Large intestine (tissue), 3 donors: ENCODE measurements around the gene MED12L. TPM values are rescaled to one million over a fixed set of nuclear protein-coding genes. Genes with fewer than 3 reads are reported as not detected.

Experiments used
- DNase-seq, 2 donors: peaks; one replicate each; pipeline versions ENCODE4 v3.0.0 to v3.0.0-alpha.2; 2013
- H3K27ac ChIP-seq: one replicate; pipeline ENCODE4 v1.5.1; 2013; ENCODE audit warnings: low read length
- H3K27me3 ChIP-seq: 2 replicates; pipeline ENCODE4 v1.6.1; 2013; ENCODE audit warnings: low read length; ENCODE audit not compliant: control insufficient read depth, insufficient read depth
- H3K36me3 ChIP-seq: 2 replicates; pipeline ENCODE4 v1.6.1; 2013; ENCODE audit warnings: low read length; ENCODE audit not compliant: control insufficient read depth, insufficient read depth
- H3K4me1 ChIP-seq: one replicate; pipeline ENCODE4 v1.6.1; 2013; ENCODE audit warnings: low read length; ENCODE audit not compliant: control insufficient read depth, insufficient read depth
- H3K4me3 ChIP-seq: one replicate; pipeline ENCODE4 v1.5.1; 2013; ENCODE audit warnings: low read length
- H3K9me3 ChIP-seq: one replicate; pipeline ENCODE4 v1.6.1; 2013; ENCODE audit warnings: mild to moderate bottlenecking, low read depth, low read length, moderate library complexity; ENCODE audit not compliant: control insufficient read depth
- WGBS: methylation state at CpG from one replicate; pipeline ENCODE4 v1.1.5; 2013; ENCODE audit warnings: low lambda C conversion rate; ENCODE audit not compliant: insufficient coverage; 5-methylcytosine and 5-hydroxymethylcytosine counted together
- polyA plus RNA-seq: library from polyadenylated mRNA; unstranded; fragments of 120-200 nt; gene quantifications from one replicate; pipeline ENCODE4 v1.2.1, GENCODE V29; 2013

MED12L gene
- polyA plus RNA-seq, 1 donor: 5.4 TPM

GRCh38 chr3:151285940-151286339 lies 200.5 kb downstream of the MED12L start:
- H3K4me1 ChIP-seq: no peaks in the 10 kb centered on the region
- no peaks in the 10 kb centered on the region for H3K9me3 ChIP-seq
- H3K36me3 ChIP-seq: no peaks in the 10 kb centered on the region
- no peak for DNase-seq
- H3K27me3 ChIP-seq: no peaks in the 10 kb centered on the region
- no CpG with 5 or more reads among the region's 1 CpG for WGBS
- no peak overlapping the region for H3K4me3 ChIP-seq
- H3K27ac ChIP-seq: no peak overlapping the region

- Histone ChIP-seq H3K4me3 (no peak overlapping the region), H3K27me3 (no peaks in the 10 kb centered on the region), H3K27ac (no peak overlapping the region), H3K4me1 (no peaks in the 10 kb centered on the region), H3K36me3 (no peaks in the 10 kb centered on the region), H3K9me3 (no peaks in the 10 kb centered on the region)
- 15% methylated on average over 3 of the region's 3 CpGs for WGBS
- no peak for DNase-seq
Measured at GRCh38 chr3:151289445-151289844, 204.0 kb downstream of the MED12L start.

DNA sequence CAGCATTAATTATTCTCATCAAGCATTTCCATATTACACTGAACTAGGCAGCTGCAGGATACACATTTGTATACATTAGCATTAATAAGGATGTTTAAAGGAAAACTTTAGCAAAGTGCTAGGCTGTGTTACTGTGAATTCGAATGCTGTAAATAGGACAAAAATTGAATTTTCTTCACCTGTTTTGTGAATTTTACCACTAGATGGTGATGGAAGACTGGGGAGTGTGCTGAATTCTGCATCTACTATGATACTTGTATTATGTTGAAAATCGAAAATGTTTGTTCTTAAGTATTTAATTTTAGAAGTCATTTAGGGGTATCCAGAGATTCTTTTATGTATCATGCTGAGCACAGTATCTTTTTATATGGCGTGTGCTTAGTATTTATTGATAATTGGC lies 205.2 kb downstream of the MED12L start:
- WGBS: 100% methylated on average over 2 of the region's 3 CpGs
- no peaks in the 10 kb centered on the region for H3K36me3 ChIP-seq
- no peak for DNase-seq
- H3K4me3 ChIP-seq: no peak overlapping the region
- no peaks in the 10 kb centered on the region for H3K4me1 ChIP-seq
- no peaks in the 10 kb centered on the region for H3K9me3 ChIP-seq
- no peaks in the 10 kb centered on the region for H3K27me3 ChIP-seq
- H3K27ac ChIP-seq: no peak overlapping the region

DNA sequence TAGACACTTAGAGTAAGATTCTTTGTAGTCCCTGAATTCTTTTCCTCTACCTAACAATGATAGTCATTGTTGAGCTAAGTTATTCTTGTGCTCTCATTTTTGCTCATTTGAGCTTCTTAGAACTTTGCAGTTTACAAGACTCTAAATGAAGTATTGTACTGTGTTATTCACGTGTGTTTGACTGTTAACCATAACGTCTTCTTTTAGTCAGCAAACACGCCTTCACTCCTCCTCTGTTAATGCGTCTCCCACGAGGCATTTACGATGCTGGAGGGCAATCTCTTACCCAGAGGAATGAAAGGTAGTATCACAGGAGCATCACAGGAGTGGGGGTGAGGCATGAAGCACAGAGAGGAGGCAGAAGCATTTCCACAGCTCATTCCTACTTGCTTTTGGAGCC lies 207.7 kb downstream of the MED12L start:
- H3K27ac ChIP-seq: no peak overlapping the region
- H3K4me3 ChIP-seq: no peak overlapping the region
- H3K9me3 ChIP-seq: no peaks in the 10 kb centered on the region
- DNase-seq: no peak
- no peaks in the 10 kb centered on the region for H3K36me3 ChIP-seq
- H3K27me3 ChIP-seq: no peaks in the 10 kb centered on the region
- H3K4me1 ChIP-seq: no peaks in the 10 kb centered on the region
- WGBS: no CpG with 5 or more reads among the region's 6 CpGs

GRCh38 chr3:151296226-151296625 lies 210.8 kb downstream of the MED12L start:
- H3K4me1 ChIP-seq: no peaks in the 10 kb centered on the region
- no peaks in the 10 kb centered on the region for H3K36me3 ChIP-seq
- no peak overlapping the region for H3K4me3 ChIP-seq
- no peaks in the 10 kb centered on the region for H3K27me3 ChIP-seq
- H3K27ac ChIP-seq: no peak overlapping the region
- H3K9me3 ChIP-seq: no peaks in the 10 kb centered on the region
- no CpG with 5 or more reads among the region's 3 CpGs for WGBS
- DNase-seq: no peak

DNA sequence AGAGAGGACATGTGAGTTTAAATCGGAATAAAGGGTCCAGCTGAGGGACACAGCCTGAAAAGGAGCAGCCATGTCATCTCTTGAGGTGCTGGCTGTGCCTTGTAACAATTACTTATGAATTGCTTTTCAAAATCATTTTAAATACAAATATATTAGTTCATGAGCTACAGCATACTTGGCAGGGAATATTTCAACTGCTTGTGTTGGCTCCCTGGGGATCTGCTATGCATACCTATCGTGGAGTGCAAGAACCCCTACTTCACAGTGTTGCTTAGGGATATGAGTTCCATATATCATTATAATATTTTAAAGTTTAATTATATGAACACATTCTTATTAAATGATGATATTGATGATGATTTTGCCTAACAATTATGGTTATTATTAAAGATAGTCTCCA lies 212.0 kb downstream of the MED12L start:
- WGBS: 43% methylated on average over 1 of the region's 2 CpGs
- no peak for DNase-seq
- no peak overlapping the region for H3K4me3 ChIP-seq
- H3K27ac ChIP-seq: no peak overlapping the region
- H3K36me3 ChIP-seq: no peaks in the 10 kb centered on the region
- no peaks in the 10 kb centered on the region for H3K27me3 ChIP-seq
- H3K9me3 ChIP-seq: no peaks in the 10 kb centered on the region
- no peaks in the 10 kb centered on the region for H3K4me1 ChIP-seq

DNA sequence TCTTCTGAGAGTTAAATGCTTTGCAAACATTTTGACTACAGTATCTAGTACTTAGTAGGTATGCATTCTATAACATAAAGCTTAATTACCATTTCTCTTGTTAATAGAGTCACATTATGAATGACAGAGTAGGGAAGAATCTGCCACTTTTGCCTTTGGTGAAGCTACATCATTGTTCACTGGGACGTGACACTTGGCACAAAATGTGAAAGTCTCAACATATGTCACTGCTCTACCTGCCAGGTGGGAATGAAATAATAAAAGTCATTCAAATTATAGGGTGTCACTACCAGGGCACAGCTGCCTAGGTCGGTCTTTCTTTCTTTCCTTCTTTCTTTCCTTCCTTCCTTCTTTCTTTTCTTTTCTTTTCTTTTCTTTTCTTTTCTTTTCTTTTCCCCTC lies 213.5 kb downstream of the MED12L start:
- Histone ChIP-seq H3K27ac (no peak overlapping the region), H3K4me3 (no peak overlapping the region), H3K9me3 (no peaks in the 10 kb centered on the region), H3K4me1 (no peaks in the 10 kb centered on the region), H3K27me3 (no peaks in the 10 kb centered on the region), H3K36me3 (no peaks in the 10 kb centered on the region)
- 82% methylated on average over 2 of the region's 2 CpGs for WGBS
- no peak for DNase-seq

GRCh38 chr3:151300539-151300938 lies 215.1 kb downstream of the MED12L start:
- Histone ChIP-seq H3K27me3 (no peaks in the 10 kb centered on the region), H3K4me3 (no peak overlapping the region), H3K4me1 (no peaks in the 10 kb centered on the region), H3K36me3 (no peaks in the 10 kb centered on the region), H3K9me3 (no peaks in the 10 kb centered on the region), H3K27ac (no peak overlapping the region)
- DNase-seq: no peak
- WGBS: no CpG with 5 or more reads among the region's 1 CpG

GRCh38 chr3:151301787-151302186 lies 216.3 kb downstream of the MED12L start:
- H3K27ac ChIP-seq: no peak overlapping the region
- H3K36me3 ChIP-seq: no peaks in the 10 kb centered on the region
- H3K4me3 ChIP-seq: no peak overlapping the region
- no peaks in the 10 kb centered on the region for H3K27me3 ChIP-seq
- no peaks in the 10 kb centered on the region for H3K9me3 ChIP-seq
- 90% methylated on average over 2 of the region's 3 CpGs for WGBS
- H3K4me1 ChIP-seq: no peaks in the 10 kb centered on the region
- DNase-seq: no peak

GRCh38 chr3:151303751-151304150 lies 218.3 kb downstream of the MED12L start:
- WGBS: no CpG with 5 or more reads among the region's 2 CpGs

DNA sequence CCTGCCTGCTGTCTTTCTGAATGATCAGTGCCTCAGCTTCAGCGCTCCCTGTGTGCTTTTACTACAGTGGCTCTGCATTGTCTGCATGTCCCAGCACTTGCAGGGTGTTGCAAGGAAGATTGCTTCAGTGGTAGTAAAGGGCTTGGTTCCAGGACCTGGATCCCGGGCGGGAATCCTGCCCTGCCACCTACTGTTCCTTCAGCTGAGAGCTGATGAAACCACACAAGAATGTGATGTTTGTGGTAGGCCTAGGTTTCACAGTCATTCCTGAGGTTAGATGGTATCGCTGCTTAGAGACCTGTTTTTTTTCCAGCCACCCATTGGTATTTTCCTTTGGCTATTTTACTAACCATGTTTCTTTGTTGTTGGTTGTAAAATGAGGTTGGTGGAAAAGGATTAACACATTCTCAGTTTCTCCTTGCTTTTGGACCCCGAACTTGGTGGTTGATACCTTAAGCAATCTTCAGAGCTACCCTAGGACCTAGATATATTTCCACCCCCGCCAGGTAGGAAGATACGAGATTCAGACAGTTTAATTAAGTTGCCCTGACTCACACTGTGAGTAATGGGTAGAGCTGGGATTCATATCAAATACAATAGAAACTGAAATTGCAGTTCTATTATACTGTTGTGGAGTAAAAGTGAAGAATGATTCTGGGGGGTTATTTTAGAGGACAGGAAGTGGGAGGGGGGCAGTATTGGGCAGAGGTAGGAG lies 219.8 kb downstream of the MED12L start:
- no peaks in the 10 kb centered on the region for H3K9me3 ChIP-seq
- no peaks in the 10 kb centered on the region for H3K36me3 ChIP-seq
- no peak overlapping the region for H3K4me3 ChIP-seq
- H3K27me3 ChIP-seq: no peaks in the 10 kb centered on the region
- no CpG with 5 or more reads among the region's 7 CpGs for WGBS
- peak; percentile 59 to 70 for DNase-seq
- no peak overlapping the region for H3K27ac ChIP-seq
- H3K4me1 ChIP-seq: no peaks in the 10 kb centered on the region

More at GRCh38 chr3:151303751-151304150, 218.3 kb downstream of the MED12L start:
- no peaks in the 10 kb centered on the region for H3K9me3 ChIP-seq
- H3K4me3 ChIP-seq: no peak overlapping the region
- no peak for DNase-seq
- no peak overlapping the region for H3K27ac ChIP-seq
- H3K36me3 ChIP-seq: no peaks in the 10 kb centered on the region
- no peaks in the 10 kb centered on the region for H3K27me3 ChIP-seq
- no peaks in the 10 kb centered on the region for H3K4me1 ChIP-seq
